ENCODE measurements around the gene EXOSC3. TPM values are rescaled to one million over a fixed set of nuclear protein-coding genes. Genes with fewer than 3 reads are reported as not detected.
A peak's percentile ranks its signal among the peaks of the same experiment; 100 is the strongest.

EXOSC3 gene
- total RNA-seq (2011; cell fraction: chromatin; rRNA removed; ENCODE audit: low replicate concordance) = 91.8 and 156 TPM in 2 replicates
- total RNA-seq (2011; cell fraction: nucleolus; rRNA removed) = 73.7 and 92.2 TPM in 2 replicates
- 73.4 and 120 TPM in 2 replicates for total RNA-seq (2011; cell fraction: nucleoplasm; rRNA removed)
- total RNA-seq (2014; rRNA removed) (166 and 209 TPM in 2 replicates), total RNA-seq (2014; rRNA removed; fragmentation: Illumina TruSeq; extraction: Trizol) (130 and 137 TPM in 2 replicates), total RNA-seq (2015; rRNA removed; fragmentation: Illumina TruSeq; extraction: Trizol) (112 and 114 TPM in 2 replicates), total RNA-seq (2021) (146 and 151 TPM in 2 replicates), polyA plus RNA-seq (2011; rRNA removed) (50.1 and 85.4 TPM in 2 replicates), polyA plus RNA-seq (2014; fragmentation: Illumina TruSeq; extraction: Trizol) (79.3 and 90.4 TPM in 2 replicates), polyA plus RNA-seq (2014; fragmentation: Nextera tagmentation; extraction: Ambion mirVana) (10 to 100 TPM; 18.5 to 29.6 TPM), polyA plus RNA-seq (2014; rRNA removed) (215 and 266 TPM in 2 replicates), polyA minus RNA-seq (2011; rRNA and poly(A)+ RNA removed) (93.7 and 121 TPM in 2 replicates), Bru-seq, nascent RNA (percentile 98 among the genes with signal in this experiment), BruChase-seq, experiment 1, labeled RNA remaining after a 2-hour chase (percentile 98 among the genes with signal in this experiment), BruChase-seq, experiment 2, labeled RNA remaining after a 6-hour chase (percentile 98 among the genes with signal in this experiment)
- 45.0 and 109 TPM in 2 replicates for polyA plus RNA-seq (2011; cell fraction: cytosol; rRNA removed)
- polyA plus RNA-seq (2011; cell fraction: nucleus; rRNA removed) = 35.9 and 39.2 TPM in 2 replicates
- polyA plus RNA-seq (2012) = 45.6 and 99.5 TPM in 2 replicates
- polyA minus RNA-seq (2011; cell fraction: cytosol; rRNA and poly(A)+ RNA removed) = 28.9 and 39.3 TPM in 2 replicates
- polyA minus RNA-seq (2011; cell fraction: nucleus; rRNA and poly(A)+ RNA removed) = 126 and 166 TPM in 2 replicates
- long read RNA-seq, experiment 1, transcript EXOSC3-202 (3 exons, 768 nt) = minor isoform, 29 of 276 reads
- long read RNA-seq, experiment 1, transcript EXOSC3-201 (4 exons, 1,806 nt) = major isoform, 211 of 276 reads
- long read RNA-seq, experiment 1, partial matches to known transcripts = 1 of 276 reads
- long read RNA-seq, experiment 1, other reads (novel, unspliced or antisense) = 33 of 276 reads
- long read RNA-seq, experiment 2, transcript EXOSC3-201 (4 exons, 1,806 nt) = major isoform, 104 of 144 reads
- long read RNA-seq, experiment 2, transcript EXOSC3-202 (3 exons, 768 nt) = minor isoform, 12 of 144 reads
- long read RNA-seq, experiment 2, partial matches to known transcripts = 6 of 144 reads
- long read RNA-seq, experiment 2, other reads (novel, unspliced or antisense) = 19 of 144 reads
- long read RNA-seq, experiment 3, transcript EXOSC3-202 (3 exons, 768 nt) = minor isoform, 13 of 193 reads
- long read RNA-seq, experiment 3, transcript EXOSC3-201 (4 exons, 1,806 nt) = major isoform, 171 of 193 reads
- long read RNA-seq, experiment 3, partial matches to known transcripts = 5 of 193 reads
- long read RNA-seq, experiment 3, other reads (novel, unspliced or antisense) = 3 of 193 reads

DNA sequence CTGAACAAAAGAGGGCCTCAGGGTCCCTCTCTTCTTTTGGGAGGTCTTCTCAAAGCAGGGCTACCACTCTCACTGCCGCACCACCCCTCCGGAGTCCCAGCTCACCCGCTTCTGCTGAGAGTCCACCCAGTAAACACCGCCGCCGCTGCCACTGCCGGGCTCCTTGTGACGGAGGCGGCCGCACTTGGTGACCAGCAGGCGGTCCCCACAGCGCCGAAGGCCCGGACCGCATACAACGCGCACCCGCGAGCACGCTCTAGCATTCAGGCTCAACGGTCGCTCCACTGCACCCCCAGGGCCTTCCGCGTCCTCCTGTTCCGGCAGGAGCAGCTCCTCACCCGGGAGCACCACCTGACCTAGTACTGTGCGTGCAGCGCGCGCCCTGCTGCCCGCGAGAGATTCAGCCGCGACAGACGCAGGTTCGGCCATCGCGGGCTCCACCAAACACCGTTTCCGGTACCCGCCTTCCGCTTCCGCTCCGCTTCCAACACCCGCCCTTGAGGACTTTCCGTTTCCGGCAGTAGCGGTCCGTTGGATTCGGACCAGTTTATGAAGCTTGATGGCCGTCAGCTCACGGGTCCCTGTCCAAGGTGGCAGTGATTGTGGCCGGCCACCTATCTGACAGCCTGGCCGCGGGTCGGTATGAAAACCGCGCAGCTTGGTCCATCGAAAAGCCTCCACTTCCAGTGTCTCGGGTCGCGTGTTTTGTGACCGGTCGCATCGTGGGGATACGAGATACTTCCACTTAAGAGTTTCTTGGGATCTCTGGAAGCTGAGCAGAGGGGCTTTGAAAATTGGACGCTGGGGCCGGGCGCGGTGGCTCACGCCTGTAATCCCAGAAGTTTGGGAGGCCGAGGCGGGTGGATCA is at the start of gene EXOSC3:
Gene EXOSC3 (minus strand): TSS at position 449 of the 868 bp plus-strand sequence. CDS start 20 bp downstream, at position 429.
- Histone ChIP-seq H3K9me3 (replicated peaks; ENCODE audit: control insufficient read depth, insufficient read depth, low read depth, low read length) (no peaks in the 10 kb centered on the region), H3K4me2 (ENCODE audit: insufficient read depth, low read length) (peak within 1 kb of the TSS; percentile 92), H3K79me2 (ENCODE audit: control insufficient read depth, insufficient read depth, low read length) (peaks cover 61% of the 10 kb centered on the region), H3K4me3 (peak within 1 kb of the TSS; percentile 82), H4K20me1 (replicated peaks; ENCODE audit: control insufficient read depth, insufficient read depth, low read length) (0 out of 2 replicates have a peak, but pooled peaks cover 5% of the 10 kb centered on the region), H3K36me3 (ENCODE audit: control insufficient read depth, insufficient read depth, low read length) (peaks cover 42% of the 10 kb centered on the region), H3K4me1 (replicated peaks in 1 of 2; ENCODE audit: control insufficient read depth in 2 of 2, insufficient read depth in 2 of 2, low read length in 2 of 2) (peaks cover 8 to 24% of the 10 kb centered on the region in 2 experiments; a peak in 4 of 5 replicates), H3K27me3 (ENCODE audit: control insufficient read depth in 2 of 2, insufficient read depth in 2 of 2, low read length in 2 of 2) (no peaks in the 10 kb centered on the region), H3K27ac (ENCODE audit: extremely low read depth, low read depth, low read length) (peak within 1 kb of the TSS; percentile 91), H2AFZ (ENCODE audit: low read depth, low read length) (peak within 1 kb of the TSS; percentile 99), H3K9me1 (ENCODE audit: control insufficient read depth, insufficient read depth, low read length) (peaks cover 3% of the 10 kb centered on the region), H3K9ac (ENCODE audit: insufficient read depth in 1 of 2, low read depth in 2 of 2, low read length in 2 of 2) (peak within 1 kb of the TSS; percentile 92 to 97)
- ATAC-seq = peak; percentile 97
- DNase-seq (ENCODE audit: extremely low read depth in 1 of 4, low spot score in 3 of 4) = peak; percentile 88 to 98 (median 90)
- WGBS (ENCODE audit: insufficient coverage, low coverage, missing lambda C conversion rate) = under 1% methylated on average over 73 of the region's 73 CpGs
- intact Hi-C loops (cut with micrococcal nuclease) = loop anchor here (1.0 to 10.0 kb wide), 3 partner anchors 38 to 280 kb away; partner anchors contain the start of genes SHB and TOMM5
- in situ Hi-C loops (cut with MboI) = loop anchor here (5.0 kb wide), 1 partner anchor 303 kb away; no protein-coding TSS in a partner anchor
- no TSS peak for BruUV-seq (replicated peaks)
- ChIA-PET CTCF (ENCODE audit: low intra/inter-chr PET ratio) (no interaction called here), POLR2A (interaction anchor here (0.5 to 3.5 kb wide), 12 partner anchors 10 to 107 kb away, joined by 3 to 32 read pairs (median 4); partner anchors contain the start of gene DCAF10)
- FAIRE-seq = peak; percentile 91
- TF ChIP-seq, protein P1, sequence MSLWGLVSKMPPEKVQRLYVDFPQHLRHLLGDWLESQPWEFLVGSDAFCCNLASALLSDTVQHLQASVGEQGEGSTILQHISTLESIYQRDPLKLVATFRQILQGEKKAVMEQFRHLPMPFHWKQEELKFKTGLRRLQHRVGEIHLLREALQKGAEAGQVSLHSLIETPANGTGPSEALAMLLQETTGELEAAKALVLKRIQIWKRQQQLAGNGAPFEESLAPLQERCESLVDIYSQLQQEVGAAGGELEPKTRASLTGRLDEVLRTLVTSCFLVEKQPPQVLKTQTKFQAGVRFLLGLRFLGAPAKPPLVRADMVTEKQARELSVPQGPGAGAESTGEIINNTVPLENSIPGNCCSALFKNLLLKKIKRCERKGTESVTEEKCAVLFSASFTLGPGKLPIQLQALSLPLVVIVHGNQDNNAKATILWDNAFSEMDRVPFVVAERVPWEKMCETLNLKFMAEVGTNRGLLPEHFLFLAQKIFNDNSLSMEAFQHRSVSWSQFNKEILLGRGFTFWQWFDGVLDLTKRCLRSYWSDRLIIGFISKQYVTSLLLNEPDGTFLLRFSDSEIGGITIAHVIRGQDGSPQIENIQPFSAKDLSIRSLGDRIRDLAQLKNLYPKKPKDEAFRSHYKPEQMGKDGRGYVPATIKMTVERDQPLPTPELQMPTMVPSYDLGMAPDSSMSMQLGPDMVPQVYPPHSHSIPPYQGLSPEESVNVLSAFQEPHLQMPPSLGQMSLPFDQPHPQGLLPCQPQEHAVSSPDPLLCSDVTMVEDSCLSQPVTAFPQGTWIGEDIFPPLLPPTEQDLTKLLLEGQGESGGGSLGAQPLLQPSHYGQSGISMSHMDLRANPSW (CRISPR knock-in tag; IDR thresholded peaks at IDR 0.05) = peak; percentile 99; the same call in 1 of the 2 replicates
- TF ChIP-seq FOXJ2 (tag; IDR thresholded peaks at IDR 0.05) (0 out of 2 replicates have a peak, but pooled peaks have one; percentile 40), EZH2 (IDR thresholded peaks at IDR 0.05; ENCODE audit: borderline replicate concordance, low read depth, low read length) (no peak)

Data from K562 (cell line).